Stimulated activated CD8-positive, alpha-beta memory T cell treated with anti-CD3 and anti-CD28 coated beads, Interleukin-7, amount 100 ng/mL, for 48 hours (primary cell): Measurements from ENCODE around the gene MED13L.
"Not testable (repeated sequence)": the region's sequence is repeated elsewhere in the genome, so short reads cannot be mapped to it uniquely, and the experiment has no call there.

ENCODE experiments used
- DNase-seq, 2 donors: peaks; one replicate each; pipeline ENCODE4 v3.0.0-alpha.2; 2020; ENCODE audit warnings: low read depth in 1 of 2; ENCODE audit errors: extremely low read depth in 1 of 2

The MED13L gene

DNA sequence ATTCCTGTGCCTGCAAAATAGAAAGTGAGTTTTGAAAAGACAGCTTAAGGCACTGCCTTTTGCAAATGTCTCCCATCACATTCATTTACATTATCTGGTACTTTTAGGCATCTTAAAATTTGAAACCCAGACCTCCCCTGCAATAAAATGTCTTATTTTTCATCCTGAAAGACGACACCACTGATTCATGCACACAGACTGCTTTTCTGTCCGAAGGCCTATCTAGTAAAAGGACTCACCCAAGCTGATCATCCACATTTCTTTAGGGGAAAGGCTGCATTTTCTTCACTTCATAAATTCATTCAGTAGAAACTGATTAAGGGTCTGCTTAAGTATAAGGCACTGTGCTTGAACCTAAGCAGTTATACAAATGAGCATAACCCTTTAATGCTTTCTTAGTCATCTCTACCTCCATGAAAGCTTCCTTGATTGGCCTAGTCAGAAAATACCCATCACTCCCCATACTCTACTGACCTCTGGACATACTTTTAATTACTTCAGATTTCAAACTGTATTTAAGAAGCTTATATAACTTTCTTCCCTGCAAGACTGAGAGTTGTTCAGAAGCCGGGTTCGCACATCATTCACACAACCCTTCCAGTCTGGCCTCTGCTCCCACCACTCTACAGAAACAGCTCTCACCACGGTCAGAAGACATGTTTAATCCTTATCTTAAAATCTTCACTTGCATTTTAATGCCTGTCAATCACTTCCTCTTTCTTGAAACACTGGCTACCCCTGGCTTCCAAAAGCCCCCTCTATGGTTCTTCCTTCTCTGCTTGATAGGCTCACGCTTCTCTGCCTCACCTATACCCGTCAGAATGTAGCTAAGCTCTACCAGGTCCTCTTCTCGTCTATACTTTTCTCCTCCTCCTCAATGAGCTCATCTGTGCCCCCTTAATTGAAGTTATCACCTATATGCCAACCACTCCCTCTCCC is 288.6 kb downstream of the MED13L start:
- DNase-seq, result no peak

DNA sequence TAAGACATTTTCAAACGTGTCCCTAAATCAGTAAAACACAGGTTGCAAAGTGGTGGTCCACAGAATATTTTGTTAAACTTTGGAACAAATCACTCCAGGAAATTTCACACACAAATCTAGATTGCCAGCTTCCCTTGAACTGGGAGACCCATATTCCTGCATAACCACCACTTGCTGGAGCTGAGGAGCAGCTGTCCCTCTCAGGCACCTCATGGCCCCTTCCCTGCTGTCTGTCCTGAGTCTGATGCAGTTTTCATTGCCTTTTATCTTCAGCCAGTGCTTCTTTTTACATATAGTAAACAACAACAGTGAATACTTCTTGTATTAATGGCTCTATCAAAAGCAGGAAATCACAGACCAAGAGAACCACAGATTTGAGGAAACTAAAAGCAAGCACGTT is 289.3 kb downstream of the MED13L start:
- DNase-seq, result no peak

- DNase-seq, result no peak
These were observed 292.9 kb downstream of the MED13L start for GRCh38 chr12:115984616-115985015.

DNA sequence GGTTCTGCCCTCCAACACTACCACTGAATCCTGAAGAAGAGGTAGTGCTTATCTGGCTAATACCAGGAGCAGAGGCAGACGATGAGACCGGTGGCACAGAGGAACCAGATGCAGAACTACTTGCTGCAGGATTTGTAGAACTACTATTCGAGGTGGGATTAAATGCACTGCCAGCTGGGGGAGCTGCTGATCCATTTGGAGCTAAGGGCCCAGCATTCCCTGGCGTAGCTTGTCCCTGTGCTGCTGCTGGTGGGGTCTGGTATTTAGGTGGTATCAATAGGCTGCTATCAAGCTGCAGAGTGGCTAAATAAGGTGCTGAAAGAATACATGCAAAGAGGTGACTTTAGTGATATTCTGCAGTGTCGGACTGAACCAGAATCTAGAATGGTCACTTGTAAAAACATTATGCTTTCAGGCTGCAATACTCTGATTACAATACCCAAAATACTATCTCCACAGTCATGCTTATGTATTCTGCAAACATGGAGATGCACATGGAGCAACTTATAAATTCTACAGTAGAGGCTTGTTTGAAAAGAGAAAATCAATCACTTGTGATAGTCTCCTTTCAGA is 294.2 kb downstream of the MED13L start:
- DNase-seq, result no peak

DNA sequence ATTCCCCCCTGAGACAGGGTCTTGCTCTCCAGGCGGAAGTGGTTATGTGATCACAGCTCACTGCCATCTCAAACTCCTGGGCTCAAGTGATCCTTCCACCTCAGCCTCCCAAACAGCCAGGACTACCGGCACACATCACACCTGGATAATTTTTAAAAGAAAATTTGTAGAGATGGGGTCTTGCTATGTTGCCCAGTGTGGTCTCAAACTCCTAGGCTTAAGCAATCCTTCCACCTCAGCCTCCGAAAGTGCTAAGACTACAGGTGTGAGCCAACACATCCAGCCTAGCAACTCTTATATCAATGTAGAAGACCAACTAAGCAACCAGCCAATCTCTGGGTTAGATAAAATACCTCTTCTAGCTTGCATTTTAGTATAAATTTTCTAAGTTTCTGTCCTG is 297.2 kb downstream of the MED13L start:
- no peak for DNase-seq

DNA sequence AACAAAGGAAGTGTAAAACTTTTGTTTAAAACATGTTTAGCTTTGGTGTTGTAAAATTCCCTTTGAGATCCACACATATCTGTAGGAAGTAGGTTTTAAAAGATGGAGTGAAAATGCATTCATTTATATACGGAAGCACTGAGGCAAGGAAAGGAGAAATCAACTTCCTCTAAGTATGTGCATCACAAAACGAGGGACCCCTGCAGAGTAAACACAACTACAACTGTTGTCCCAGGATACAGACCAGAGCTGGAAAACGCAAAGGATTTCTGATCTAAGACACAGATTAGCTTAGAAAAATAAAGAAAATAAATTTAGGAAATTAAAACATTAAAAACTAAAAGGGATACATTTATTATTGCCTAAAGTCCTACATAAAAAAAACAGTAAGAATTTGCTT is 297.6 kb downstream of the MED13L start:
- DNase-seq, result no peak

GRCh38 chr12:115979351-115979750 is 298.1 kb downstream of the MED13L start:
- DNase-seq, result no peak

DNA sequence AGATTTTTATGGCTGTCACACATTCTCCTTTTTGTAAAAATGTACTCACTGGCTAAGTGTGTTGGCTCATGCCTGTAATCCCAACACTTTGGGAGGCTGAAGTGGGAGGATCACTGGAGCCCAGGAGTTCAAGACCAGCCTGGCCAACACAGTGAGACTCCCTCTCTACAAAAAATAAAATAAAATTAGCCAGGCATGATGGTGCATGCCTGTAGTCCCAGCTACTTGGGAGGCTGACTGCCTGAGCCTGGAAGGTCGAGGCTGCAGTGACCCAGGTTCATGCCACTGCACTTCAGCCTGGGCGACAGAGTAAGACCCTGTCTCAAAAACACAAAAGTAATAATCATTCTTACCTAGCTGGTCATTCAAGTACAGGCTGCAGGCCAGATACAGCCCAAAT is 300.7 kb downstream of the MED13L start:
- not testable (repeated sequence) for DNase-seq

- DNase-seq, result no peak
These were observed 302.1 kb downstream of the MED13L start for GRCh38 chr12:115975411-115975810.

GRCh38 chr12:115973968-115974724 is 303.3 kb downstream of the MED13L start:
- no peak for DNase-seq

DNA sequence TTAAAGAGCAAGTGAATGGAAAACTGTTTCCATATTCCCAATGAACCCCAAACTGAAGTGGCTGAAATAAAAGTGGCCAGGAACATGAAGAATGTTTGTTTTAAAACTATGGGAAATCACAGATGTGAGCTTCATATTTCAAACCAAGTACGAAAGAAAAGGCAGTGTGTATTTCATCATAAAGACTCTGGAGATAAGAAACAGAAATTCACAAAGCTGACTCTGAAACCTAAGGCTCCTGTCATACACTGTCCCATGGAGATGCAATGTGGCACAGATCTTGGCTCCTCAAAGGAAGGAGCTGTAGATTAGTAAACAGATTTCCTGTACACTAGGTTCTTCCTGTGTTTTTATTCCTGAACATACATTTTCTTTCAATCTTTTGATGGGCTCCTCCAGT is 304.4 kb downstream of the MED13L start:
- DNase-seq, result no peak

DNA sequence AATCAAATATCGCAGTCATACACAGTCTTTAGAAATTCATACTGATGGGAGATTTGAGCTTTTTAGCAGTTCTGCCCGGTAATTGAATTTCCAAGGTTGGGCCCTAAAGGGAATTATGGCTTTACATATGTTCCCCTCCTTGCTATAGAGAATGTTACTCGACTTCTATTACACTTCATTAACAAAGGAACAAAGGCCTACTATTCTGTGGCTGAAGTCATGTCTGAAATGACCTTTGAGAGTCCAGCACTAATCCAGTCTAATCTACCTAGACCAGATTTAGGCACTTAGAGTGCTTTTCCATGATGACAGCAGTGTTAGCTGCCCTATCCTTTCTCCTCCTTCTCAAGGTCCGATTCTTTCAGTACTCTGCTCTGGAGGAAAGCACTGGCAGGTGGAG is 305.3 kb downstream of the MED13L start:
- no peak for DNase-seq

DNA sequence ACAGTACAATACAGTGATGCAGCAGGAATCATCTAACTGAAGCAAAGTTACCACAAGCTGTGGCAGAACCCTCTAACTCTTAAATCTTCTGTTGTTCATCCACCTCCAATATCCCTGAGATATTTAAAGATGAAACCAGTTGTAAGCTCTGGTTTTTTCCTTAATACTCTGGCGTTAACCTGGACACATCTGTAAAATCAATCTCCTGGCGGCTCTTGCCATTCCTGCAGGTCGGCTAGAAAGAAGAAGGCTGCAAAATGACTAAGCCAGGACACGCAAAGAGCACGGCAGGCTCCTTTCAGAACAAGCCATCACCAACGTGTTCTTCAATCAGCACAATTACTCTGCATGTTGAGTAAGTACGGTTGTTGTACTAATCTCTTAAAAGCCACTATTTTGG is 309.3 kb downstream of the MED13L start:
- DNase-seq, result no peak

- no peak for DNase-seq
These were observed 311.1 kb downstream of the MED13L start for GRCh38 chr12:115966376-115966775.

GRCh38 chr12:115964626-115965025 is 312.9 kb downstream of the MED13L start:
- DNase-seq, result no peak

DNA sequence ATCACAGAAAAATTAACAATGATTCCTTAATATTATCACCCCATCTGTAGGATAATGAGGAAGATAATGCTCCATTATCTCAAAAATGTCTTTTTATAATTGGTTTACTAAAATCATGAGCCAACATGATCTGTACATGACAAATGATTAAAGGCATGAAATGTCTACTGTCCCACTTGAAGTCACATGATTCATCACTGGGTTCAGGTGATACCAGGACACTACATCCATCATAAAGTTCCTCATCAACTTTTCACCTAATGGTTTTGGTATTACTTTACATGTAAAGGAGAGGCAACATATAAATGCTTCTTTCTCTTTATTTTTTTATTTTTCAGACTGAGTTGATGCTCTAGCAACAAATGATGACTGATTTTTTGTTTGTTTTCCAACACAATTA is 313.3 kb downstream of the MED13L start:
- no peak for DNase-seq

DNA sequence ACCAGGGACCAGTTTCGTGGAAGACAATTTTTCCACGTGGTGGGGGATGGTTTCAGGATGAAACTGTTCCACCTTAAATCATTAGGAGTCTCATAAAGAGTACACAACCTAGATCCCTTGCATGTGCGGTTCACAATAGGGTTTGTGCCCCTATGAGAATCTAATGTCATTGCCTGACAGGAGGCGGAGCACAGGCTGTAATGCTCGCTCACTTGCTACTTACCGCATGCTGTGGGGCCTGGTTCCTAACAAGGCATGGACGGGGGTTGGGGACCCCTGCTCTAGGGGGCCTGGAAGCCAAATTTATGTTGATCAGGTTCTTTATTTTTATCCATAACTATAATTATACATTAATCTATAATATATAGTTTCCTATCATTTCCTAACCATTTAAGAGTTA is 315.3 kb downstream of the MED13L start:
- no peak for DNase-seq

- DNase-seq, result no peak
These were observed 316.4 kb downstream of the MED13L start for GRCh38 chr12:115960868-115961802.

GRCh38 chr12:115957686-115958290 is 319.7 kb downstream of the MED13L start:
- no peak for DNase-seq

DNA sequence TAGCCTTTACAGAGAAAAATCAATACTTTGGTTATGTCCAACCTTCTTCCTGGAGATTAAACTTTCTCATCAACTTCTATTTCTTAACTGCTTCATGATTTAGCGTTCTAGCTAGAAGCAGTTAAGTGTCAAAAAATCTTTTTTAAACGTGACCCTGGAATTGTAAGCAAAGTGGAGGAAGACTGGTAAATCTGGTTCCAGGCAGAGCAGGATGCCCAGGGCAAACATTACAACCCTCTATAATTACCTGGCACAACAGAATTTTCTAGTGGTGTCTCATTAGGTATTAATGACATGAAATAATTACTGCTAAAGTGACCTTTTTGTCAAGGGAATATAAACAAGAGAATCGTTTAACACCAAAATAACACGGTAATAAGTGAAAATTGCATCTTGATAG is 320.8 kb downstream of the MED13L start:
- DNase-seq, result no peak
